SK-N-SH (cell line): ENCODE data around the gene FANCI.

Source experiments
- EP300 ChIP-seq, 2 experiments: IDR thresholded peaks; 2 replicates each; pipeline versions ENCODE4 v1.4.0 to v1.6.1; 2012; ENCODE audit warnings: borderline replicate concordance in 1 of 2, low read depth in 1 of 2, low read length in 1 of 2
- EZH2phosphoT487 ChIP-seq: fragments of 200-600 bp; sonication (generic); IDR thresholded peaks from 2 replicates; pipeline ENCODE4 v1.6.1; 2017; ENCODE audit warnings: low read depth, mixed run types, mild to moderate bottlenecking, antibody characterized with exemption, moderate library complexity, borderline replicate concordance
- POLR2AphosphoS5 ChIP-seq: IDR thresholded peaks from 2 replicates; pipeline ENCODE4 v1.6.1; 2012; ENCODE audit warnings: low read depth, low read length
- RAD21 ChIP-seq: IDR thresholded peaks from 2 replicates; pipeline ENCODE4 v1.6.1; 2012; ENCODE audit warnings: mild to moderate bottlenecking, low read length
- YY1 ChIP-seq: IDR thresholded peaks from 2 replicates; pipeline ENCODE4 v1.4.0; 2012; ENCODE audit warnings: low read depth, mild to moderate bottlenecking
- TF ChIP-seq, protein P1 (sequence below): fragments of 150-350 bp; IDR thresholded peaks from 2 replicates; pipeline ENCODE4 v1.6.1; 2017; ENCODE audit warnings: antibody characterized with exemption, low read length, low read depth, borderline replicate concordance
- TF ChIP-seq, protein P2 (sequence below): fragments of 200-600 bp; sonication (generic); IDR thresholded peaks from 2 replicates; pipeline ENCODE4 v1.6.1; 2017; ENCODE audit warnings: antibody characterized with exemption, mild to moderate bottlenecking, moderate library complexity
- TF ChIP-seq, protein P3 (sequence below): IDR thresholded peaks from 2 replicates; pipeline ENCODE4 v1.4.0; 2012; ENCODE audit warnings: low read depth, borderline replicate concordance
- TF ChIP-seq, protein P4 (sequence below): IDR thresholded peaks from 2 replicates; pipeline ENCODE4 v1.4.0; 2012; ENCODE audit warnings: low read depth
- TF ChIP-seq, protein P5 (sequence below): IDR thresholded peaks from 2 replicates; pipeline ENCODE4; 2012

DNA sequence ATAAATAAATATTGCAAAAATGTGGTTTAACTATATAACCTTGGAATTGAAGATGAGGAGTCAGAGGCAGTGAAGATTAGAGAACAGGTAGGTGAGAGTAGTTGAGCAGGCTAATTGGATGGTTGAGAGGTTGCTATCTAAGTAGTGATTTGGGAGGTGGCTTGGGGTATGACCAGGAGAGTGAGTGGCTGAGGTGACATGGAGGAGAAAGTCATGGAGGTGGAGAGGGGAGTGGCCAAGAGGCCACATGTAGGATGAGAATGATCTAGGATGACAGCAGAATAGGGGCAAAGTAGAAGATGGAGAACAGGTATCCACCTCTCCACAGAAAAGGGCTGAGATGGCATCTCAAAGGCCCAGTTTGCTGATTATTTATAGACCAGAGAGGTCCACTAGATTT lies 11.9 kb upstream of the FANCI start:
- TF ChIP-seq, protein P1, sequence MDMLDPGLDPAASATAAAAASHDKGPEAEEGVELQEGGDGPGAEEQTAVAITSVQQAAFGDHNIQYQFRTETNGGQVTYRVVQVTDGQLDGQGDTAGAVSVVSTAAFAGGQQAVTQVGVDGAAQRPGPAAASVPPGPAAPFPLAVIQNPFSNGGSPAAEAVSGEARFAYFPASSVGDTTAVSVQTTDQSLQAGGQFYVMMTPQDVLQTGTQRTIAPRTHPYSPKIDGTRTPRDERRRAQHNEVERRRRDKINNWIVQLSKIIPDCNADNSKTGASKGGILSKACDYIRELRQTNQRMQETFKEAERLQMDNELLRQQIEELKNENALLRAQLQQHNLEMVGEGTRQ, result no peak
- TF ChIP-seq, protein P2, sequence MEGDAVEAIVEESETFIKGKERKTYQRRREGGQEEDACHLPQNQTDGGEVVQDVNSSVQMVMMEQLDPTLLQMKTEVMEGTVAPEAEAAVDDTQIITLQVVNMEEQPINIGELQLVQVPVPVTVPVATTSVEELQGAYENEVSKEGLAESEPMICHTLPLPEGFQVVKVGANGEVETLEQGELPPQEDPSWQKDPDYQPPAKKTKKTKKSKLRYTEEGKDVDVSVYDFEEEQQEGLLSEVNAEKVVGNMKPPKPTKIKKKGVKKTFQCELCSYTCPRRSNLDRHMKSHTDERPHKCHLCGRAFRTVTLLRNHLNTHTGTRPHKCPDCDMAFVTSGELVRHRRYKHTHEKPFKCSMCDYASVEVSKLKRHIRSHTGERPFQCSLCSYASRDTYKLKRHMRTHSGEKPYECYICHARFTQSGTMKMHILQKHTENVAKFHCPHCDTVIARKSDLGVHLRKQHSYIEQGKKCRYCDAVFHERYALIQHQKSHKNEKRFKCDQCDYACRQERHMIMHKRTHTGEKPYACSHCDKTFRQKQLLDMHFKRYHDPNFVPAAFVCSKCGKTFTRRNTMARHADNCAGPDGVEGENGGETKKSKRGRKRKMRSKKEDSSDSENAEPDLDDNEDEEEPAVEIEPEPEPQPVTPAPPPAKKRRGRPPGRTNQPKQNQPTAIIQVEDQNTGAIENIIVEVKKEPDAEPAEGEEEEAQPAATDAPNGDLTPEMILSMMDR, result no peak
- TF ChIP-seq EP300 (IDR thresholded peaks at IDR 0.05; ENCODE audit: borderline replicate concordance in 1 of 2, low read depth in 1 of 2, low read length in 1 of 2) (no peak), EZH2phosphoT487 (no peak), POLR2AphosphoS5 (no peak), YY1 (no peak), RAD21 (no peak)
- TF ChIP-seq, protein P3, sequence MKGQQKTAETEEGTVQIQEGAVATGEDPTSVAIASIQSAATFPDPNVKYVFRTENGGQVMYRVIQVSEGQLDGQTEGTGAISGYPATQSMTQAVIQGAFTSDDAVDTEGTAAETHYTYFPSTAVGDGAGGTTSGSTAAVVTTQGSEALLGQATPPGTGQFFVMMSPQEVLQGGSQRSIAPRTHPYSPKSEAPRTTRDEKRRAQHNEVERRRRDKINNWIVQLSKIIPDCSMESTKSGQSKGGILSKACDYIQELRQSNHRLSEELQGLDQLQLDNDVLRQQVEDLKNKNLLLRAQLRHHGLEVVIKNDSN, result no peak
- TF ChIP-seq, protein P4, sequence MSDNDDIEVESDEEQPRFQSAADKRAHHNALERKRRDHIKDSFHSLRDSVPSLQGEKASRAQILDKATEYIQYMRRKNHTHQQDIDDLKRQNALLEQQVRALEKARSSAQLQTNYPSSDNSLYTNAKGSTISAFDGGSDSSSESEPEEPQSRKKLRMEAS, result no peak
- TF ChIP-seq, protein P5, sequence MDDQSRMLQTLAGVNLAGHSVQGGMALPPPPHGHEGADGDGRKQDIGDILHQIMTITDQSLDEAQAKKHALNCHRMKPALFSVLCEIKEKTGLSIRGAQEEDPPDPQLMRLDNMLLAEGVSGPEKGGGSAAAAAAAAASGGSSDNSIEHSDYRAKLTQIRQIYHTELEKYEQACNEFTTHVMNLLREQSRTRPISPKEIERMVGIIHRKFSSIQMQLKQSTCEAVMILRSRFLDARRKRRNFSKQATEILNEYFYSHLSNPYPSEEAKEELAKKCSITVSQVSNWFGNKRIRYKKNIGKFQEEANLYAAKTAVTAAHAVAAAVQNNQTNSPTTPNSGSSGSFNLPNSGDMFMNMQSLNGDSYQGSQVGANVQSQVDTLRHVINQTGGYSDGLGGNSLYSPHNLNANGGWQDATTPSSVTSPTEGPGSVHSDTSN, result no peak
